Upper lobe of right lung (tissue), 1 donor: Measurements from ENCODE around the gene SCUBE3. TPM values are rescaled to one million over a fixed set of nuclear protein-coding genes. Genes with fewer than 3 reads are reported as not detected.

Experiments used
- ATAC-seq: fragments of 200-7000 bp; cut with Tn5 transposase; one replicate; pipeline ENCODE4 v1.9.1; 2020; ENCODE audit warnings: mild to moderate bottlenecking, moderate library complexity
- DNase-seq: peaks from one replicate; pipeline ENCODE4 v3.0.0-alpha.2; 2020
- H3K27ac ChIP-seq: fragments of 200-600 bp; one replicate; pipeline ENCODE4 v1.8.0; 2022
- H3K27me3 ChIP-seq: fragments of 200-600 bp; one replicate; pipeline ENCODE4 v1.8.0; 2022; ENCODE audit warnings: mild to moderate bottlenecking
- H3K36me3 ChIP-seq: fragments of 200-600 bp; one replicate; pipeline ENCODE4 v1.8.0; 2022
- H3K4me1 ChIP-seq: fragments of 200-600 bp; one replicate; pipeline ENCODE4 v1.8.0; 2022
- H3K4me3 ChIP-seq: fragments of 200-600 bp; one replicate; pipeline ENCODE4 v1.8.0; 2022; ENCODE audit warnings: mild to moderate bottlenecking
- H3K9me3 ChIP-seq: fragments of 200-600 bp; one replicate; pipeline ENCODE4 v1.8.0; 2022
- intact Hi-C: fragments of 100-400 bp; cut with DNase I; formaldehyde crosslinking; loops from one replicate; pipeline ENCODE4 v1.11.0; 2022
- total RNA-seq: library from RNA; stranded (reverse); fragmentation: NEBNext Ultra II Directional; extraction: Animal tissue kit (Norgen Biotek cat#: 25700); gene quantifications from one replicate; pipeline ENCODE4 v1.2.1, GENCODE V29; 2021
- TF ChIP-seq, protein P1 (sequence below): fragments of 200-600 bp; IDR thresholded peaks from one replicate; pipeline ENCODE4 v1.8.0; 2022; ENCODE audit warnings: antibody characterized with exemption
- donor health status: DM: no; HTN: yes; CAD: no; lungs with severe emphysema.

The SCUBE3 gene
- total RNA-seq, 1 donor from 2014 or later = 0.46 TPM

DNA sequence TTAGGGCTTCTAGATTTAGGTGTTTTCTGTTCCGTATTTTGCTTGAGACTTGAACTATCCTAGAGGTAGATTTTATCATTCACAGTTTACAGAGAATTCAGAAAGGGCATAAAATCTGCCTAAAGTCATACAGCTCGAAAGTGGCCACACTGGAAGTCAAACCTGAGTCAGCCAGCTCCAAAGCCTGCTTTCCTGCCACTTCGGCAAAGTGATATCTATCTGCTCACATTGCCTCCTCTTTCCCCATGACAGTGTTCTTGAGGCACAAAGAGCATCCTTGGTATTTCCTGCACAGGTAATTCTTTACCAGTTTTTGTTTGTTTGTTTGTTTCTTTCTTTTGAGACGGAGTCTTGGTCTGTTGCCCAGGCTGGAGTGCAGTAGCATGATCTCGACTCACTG is 19.4 kb upstream of the SCUBE3 start:
- Histone ChIP-seq H3K27me3 (no peaks in the 10 kb centered on the region), H3K27ac (no peak overlapping the region), H3K9me3 (no peaks in the 10 kb centered on the region), H3K36me3 (no peaks in the 10 kb centered on the region), H3K4me3 (no peak overlapping the region), H3K4me1 (no peaks in the 10 kb centered on the region)
- TF ChIP-seq, protein P1, sequence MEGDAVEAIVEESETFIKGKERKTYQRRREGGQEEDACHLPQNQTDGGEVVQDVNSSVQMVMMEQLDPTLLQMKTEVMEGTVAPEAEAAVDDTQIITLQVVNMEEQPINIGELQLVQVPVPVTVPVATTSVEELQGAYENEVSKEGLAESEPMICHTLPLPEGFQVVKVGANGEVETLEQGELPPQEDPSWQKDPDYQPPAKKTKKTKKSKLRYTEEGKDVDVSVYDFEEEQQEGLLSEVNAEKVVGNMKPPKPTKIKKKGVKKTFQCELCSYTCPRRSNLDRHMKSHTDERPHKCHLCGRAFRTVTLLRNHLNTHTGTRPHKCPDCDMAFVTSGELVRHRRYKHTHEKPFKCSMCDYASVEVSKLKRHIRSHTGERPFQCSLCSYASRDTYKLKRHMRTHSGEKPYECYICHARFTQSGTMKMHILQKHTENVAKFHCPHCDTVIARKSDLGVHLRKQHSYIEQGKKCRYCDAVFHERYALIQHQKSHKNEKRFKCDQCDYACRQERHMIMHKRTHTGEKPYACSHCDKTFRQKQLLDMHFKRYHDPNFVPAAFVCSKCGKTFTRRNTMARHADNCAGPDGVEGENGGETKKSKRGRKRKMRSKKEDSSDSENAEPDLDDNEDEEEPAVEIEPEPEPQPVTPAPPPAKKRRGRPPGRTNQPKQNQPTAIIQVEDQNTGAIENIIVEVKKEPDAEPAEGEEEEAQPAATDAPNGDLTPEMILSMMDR = no peak
- intact Hi-C loops = no loop called here
- ATAC-seq = no peak
- DNase-seq = no peak

GRCh38 chr6:35195120-35195780 is 18.5 kb upstream of the SCUBE3 start:
- H3K36me3 ChIP-seq = no peaks in the 10 kb centered on the region
- TF ChIP-seq, protein P1 = no peak
- DNase-seq (no peak), ATAC-seq (no peak)
- intact Hi-C loops = no loop called here
- no peak overlapping the region for H3K27ac ChIP-seq
- H3K9me3 ChIP-seq = no peaks in the 10 kb centered on the region
- H3K27me3 ChIP-seq = no peaks in the 10 kb centered on the region
- no peaks in the 10 kb centered on the region for H3K4me1 ChIP-seq
- H3K4me3 ChIP-seq = no peak overlapping the region

DNA sequence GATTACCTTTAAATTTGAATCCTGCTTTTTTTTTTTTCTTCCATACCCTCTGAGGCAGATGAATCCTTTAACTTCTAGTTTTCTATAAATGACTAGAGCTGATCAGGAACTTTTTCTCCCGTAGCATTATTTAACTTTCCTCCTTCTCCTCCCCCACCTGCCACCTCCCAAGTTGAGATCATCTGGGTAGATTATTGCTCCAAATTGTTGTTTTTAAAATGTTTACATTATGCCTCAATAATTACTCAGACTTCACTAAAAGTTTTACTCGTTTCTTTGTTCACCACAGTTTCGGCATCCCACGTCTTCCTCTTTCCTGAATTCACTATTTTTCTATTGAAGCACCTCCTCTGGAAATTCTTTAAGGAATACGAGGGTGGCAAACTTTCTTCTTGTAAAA is 16.6 kb upstream of the SCUBE3 start:
- no peaks in the 10 kb centered on the region for H3K4me1 ChIP-seq
- DNase-seq (no peak), ATAC-seq (no peak)
- no peak overlapping the region for H3K4me3 ChIP-seq
- H3K27ac ChIP-seq = no peak overlapping the region
- H3K9me3 ChIP-seq = no peaks in the 10 kb centered on the region
- no peaks in the 10 kb centered on the region for H3K27me3 ChIP-seq
- no peaks in the 10 kb centered on the region for H3K36me3 ChIP-seq
- intact Hi-C loops = no loop called here
- TF ChIP-seq, protein P1 = no peak

GRCh38 chr6:35199866-35200265 is 13.9 kb upstream of the SCUBE3 start:
- no peaks in the 10 kb centered on the region for H3K4me1 ChIP-seq
- H3K27ac ChIP-seq = no peak overlapping the region
- intact Hi-C loops = no loop called here
- DNase-seq = no peak
- TF ChIP-seq, protein P1 = no peak
- no peaks in the 10 kb centered on the region for H3K36me3 ChIP-seq
- peaks cover 5% of the 10 kb centered on the region for H3K27me3 ChIP-seq
- ATAC-seq = no peak
- H3K9me3 ChIP-seq = no peaks in the 10 kb centered on the region
- no peak overlapping the region for H3K4me3 ChIP-seq

- Histone ChIP-seq H3K4me3 (no peak overlapping the region), H3K27ac (no peak overlapping the region), H3K4me1 (no peaks in the 10 kb centered on the region), H3K27me3 (peaks cover 5% of the 10 kb centered on the region), H3K9me3 (no peaks in the 10 kb centered on the region), H3K36me3 (no peaks in the 10 kb centered on the region)
- intact Hi-C loops = no loop called here
- DNase-seq (no peak), ATAC-seq (peak; percentile 58)
- TF ChIP-seq, protein P1 = no peak
These were observed 11.7 kb upstream of the SCUBE3 start for GRCh38 chr6:35202066-35202546.
